Fibroblast of lung (primary cell): ENCODE measurements around the gene WDR44. TPM values are rescaled to one million over a fixed set of nuclear protein-coding genes. Genes with fewer than 3 reads are reported as not detected.
"Not testable (repeated sequence)": the region's sequence is repeated elsewhere in the genome, so short reads cannot be mapped to it uniquely, and the experiment has no call there.

ENCODE experiments used
- DNase-seq, 2 donors: peaks; one replicate each; pipeline versions ENCODE4 v3.0.0 to v3.0.0-alpha.2; 2010; ENCODE audit warnings: low read depth in 2 of 2
- H2AFZ ChIP-seq: 2 replicates; pipeline ENCODE4 v1.5.1; 2012; ENCODE audit warnings: low read length, control low read depth, inconsistent platforms
- H3K27ac ChIP-seq: 2 replicates; pipeline ENCODE4 v1.5.1; 2011; ENCODE audit warnings: low read length, control low read depth; ENCODE audit not compliant: insufficient read depth
- H3K27me3 ChIP-seq: 2 replicates; pipeline ENCODE4 v1.5.1; 2011; ENCODE audit warnings: mild to moderate bottlenecking, low read length; ENCODE audit not compliant: control insufficient read depth, insufficient read depth
- H3K36me3 ChIP-seq: 2 replicates; pipeline ENCODE4 v1.5.1; 2011; ENCODE audit warnings: low read length; ENCODE audit not compliant: control insufficient read depth, insufficient read depth
- H3K4me1 ChIP-seq: 2 replicates; pipeline ENCODE4 v1.5.1; 2011; ENCODE audit warnings: low read length; ENCODE audit not compliant: control insufficient read depth, insufficient read depth; ENCODE audit errors: extremely low read depth
- H3K4me2 ChIP-seq: 2 replicates; pipeline ENCODE4 v1.5.1; 2011; ENCODE audit warnings: low read length, control low read depth; ENCODE audit not compliant: insufficient read depth; ENCODE audit errors: extremely low read depth
- H3K4me3 ChIP-seq, 4 experiments: fragments of 200-600 bp in 1 of 4; sonication (generic) in 1 of 4; replicated peaks in 1 of 4; 2 replicates each; pipeline ENCODE4 v1.5.1; 2011 to 2016; ENCODE audit warnings: low read length in 4 of 4, low read depth in 3 of 4, mild to moderate bottlenecking in 3 of 4, control low read depth in 2 of 4, inconsistent platforms in 1 of 4, mixed read lengths in 1 of 4; ENCODE audit not compliant: insufficient read depth in 1 of 4; ENCODE audit errors: control extremely low read depth in 1 of 4
- H3K79me2 ChIP-seq: 2 replicates; pipeline ENCODE4 v1.5.1; 2012; ENCODE audit warnings: mild to moderate bottlenecking, low read length, inconsistent platforms; ENCODE audit not compliant: control insufficient read depth, insufficient read depth
- H3K9ac ChIP-seq: 2 replicates; pipeline ENCODE4 v1.5.1; 2011; ENCODE audit warnings: mild to moderate bottlenecking, low read length, control low read depth; ENCODE audit not compliant: insufficient read depth
- H3K9me3 ChIP-seq: 2 replicates; pipeline ENCODE4 v1.5.1; 2012; ENCODE audit warnings: low read depth, low read length; ENCODE audit not compliant: control insufficient read depth, insufficient read depth
- H4K20me1 ChIP-seq: 2 replicates; pipeline ENCODE4 v1.5.1; 2011; ENCODE audit warnings: low read length; ENCODE audit not compliant: control insufficient read depth, insufficient read depth; ENCODE audit errors: extremely low read depth
- CTCF ChIP-seq, 2 donors: IDR thresholded peaks in 1 of 2; conservative IDR thresholded peaks in 1 of 2; 1 replicate in 1 of 2; 2 replicates in 1 of 2; pipeline ENCODE4 v1.5.1; 2011 to 2012; ENCODE audit warnings: low read length in 2 of 2, control low read depth in 1 of 2, inconsistent platforms in 1 of 2, low read depth in 1 of 2, mild to moderate bottlenecking in 1 of 2
- EZH2 ChIP-seq: IDR thresholded peaks from 2 replicates; pipeline ENCODE4 v1.5.1; 2012; ENCODE audit warnings: low read length, control low read depth, mild to moderate bottlenecking; ENCODE audit errors: missing control alignments
- polyA plus RNA-seq, 2 donors: library from polyadenylated mRNA; depleted of rRNA in 1 of 2; stranded (reverse) in 1 of 2; unstranded in 1 of 2; fragments of >200 nt; gene quantifications; 2 replicates each; pipeline ENCODE4 v1.2.1, GENCODE V29; 2011 to 2012; ENCODE audit warnings: missing spikeins in 1 of 2
- total RNA-seq: library from RNA; depleted of rRNA; stranded (reverse); fragments of >200 nt; gene quantifications from 2 replicates; pipeline ENCODE4 v1.2.1, GENCODE V29; 2014

Gene WDR44
- total and polyA plus RNA-seq, 2 donors (not counting 1 experiment from before 2014, with no cell fraction given), result 15.0 to 20.6 TPM

GRCh38 chrX:118484216-118484903, 138.5 kb downstream of the WDR44 start:
- no peak overlapping the region for H2AFZ ChIP-seq
- no peaks in the 10 kb centered on the region for H3K27me3 ChIP-seq
- H3K27ac ChIP-seq, result no peak overlapping the region
- H3K9ac ChIP-seq, result no peak overlapping the region
- H3K4me1 ChIP-seq, result no peaks in the 10 kb centered on the region
- no peaks in the 10 kb centered on the region for H3K36me3 ChIP-seq
- H3K4me3 ChIP-seq, result no peak overlapping the region
- TF ChIP-seq CTCF (conservative IDR thresholded peaks at IDR 0.05 in 1 of 2, IDR thresholded peaks at IDR 0.05 in 1 of 2; ENCODE audit: low read depth in 1 of 2, low read length in 2 of 2), result no peak
- TF ChIP-seq EZH2, result no peak
- no peaks in the 10 kb centered on the region for H3K9me3 ChIP-seq
- H3K79me2 ChIP-seq, result no peaks in the 10 kb centered on the region
- DNase-seq, result no peak
- no peaks in the 10 kb centered on the region for H4K20me1 ChIP-seq
- no peak overlapping the region for H3K4me2 ChIP-seq

GRCh38 chrX:118486693-118487092, 140.8 kb downstream of the WDR44 start:
- H4K20me1 ChIP-seq, H3K4me3 ChIP-seq, H3K4me1 ChIP-seq, H3K27me3 ChIP-seq, H3K4me2 ChIP-seq, H3K9ac ChIP-seq, DNase-seq, H3K36me3 ChIP-seq, H2AFZ ChIP-seq, H3K27ac ChIP-seq, H3K79me2 ChIP-seq, H3K9me3 ChIP-seq: not testable (repeated sequence)

- H3K4me1 ChIP-seq, result no peaks in the 10 kb centered on the region
- H2AFZ ChIP-seq, result no peak overlapping the region
- H3K9ac ChIP-seq, result no peak overlapping the region
- H3K4me3 ChIP-seq, result no peak overlapping the region
- H3K9me3 ChIP-seq, result no peaks in the 10 kb centered on the region
- no peak for DNase-seq
- TF ChIP-seq CTCF (conservative IDR thresholded peaks at IDR 0.05 in 1 of 2, IDR thresholded peaks at IDR 0.05 in 1 of 2; ENCODE audit: low read depth in 1 of 2, low read length in 2 of 2) (no peak), EZH2 (no peak)
- no peak overlapping the region for H3K4me2 ChIP-seq
- H3K79me2 ChIP-seq, result peaks cover 12% of the 10 kb centered on the region
- no peaks in the 10 kb centered on the region for H3K36me3 ChIP-seq
- no peaks in the 10 kb centered on the region for H3K27me3 ChIP-seq
- no peaks in the 10 kb centered on the region for H4K20me1 ChIP-seq
- H3K27ac ChIP-seq, result no peak overlapping the region
Measured at GRCh38 chrX:118493016-118493415, 147.1 kb downstream of the WDR44 start.
